HepG2 (cell line): ENCODE results near the gene SULT2B1. TPM values are rescaled to one million over a fixed set of nuclear protein-coding genes. Genes with fewer than 3 reads are reported as not detected.

ENCODE experiments used
- ATAC-seq: fragments of 200-7000 bp; cut with Tn5 transposase; 3 replicates; pipeline ENCODE4 v1.9.1; 2020; ENCODE audit warnings: mild to moderate bottlenecking, moderate library complexity
- BruUV-seq: library from RNA; stranded (reverse); fragments of 400-500 nt; replicated peaks from 2 replicates; lab custom pipeline; 2021; lab: Mats Ljungman, UMichigan
- CTCF ChIA-PET: fragments of 300-600 bp; formaldehyde crosslinking; extraction: SDS; loops from one replicate; lab custom pipeline; 2021; ENCODE audit warnings: low total read pairs, inconsistent platforms, low intra/inter-chr PET ratio; lab: Yijun Ruan, JAX
- POLR2A ChIA-PET: fragments of 350-600 bp; sonication (Branson Sonifier 250); formaldehyde crosslinking; loops from one replicate; lab custom pipeline; 2020; ENCODE audit warnings: antibody characterized with exemption, inconsistent platforms; lab: Yijun Ruan, JAX
- DNase-seq: peaks from one replicate; pipeline ENCODE4 v3.0.0-alpha.2; 2015; ENCODE audit warnings: low spot score
- FAIRE-seq: peaks from 3 replicates; lab custom pipeline; 2011; peaks lifted over from hg19 to GRCh38; lab: Jason Lieb, UNC
- H2AFZ ChIP-seq: one replicate; pipeline ENCODE4 v1.6.1; 2011; ENCODE audit warnings: low read length, inconsistent platforms
- H3K27ac ChIP-seq: fragments of 300-600 bp; 3 replicates; pipeline ENCODE4 v1.8.0; 2011; ENCODE audit warnings: mixed run types, mild to moderate bottlenecking, mixed read lengths, low read length, inconsistent platforms; ENCODE audit not compliant: insufficient read depth; ENCODE audit errors: extremely low read length
- H3K27me3 ChIP-seq, 2 experiments: fragments of 200-600 bp in 1 of 2; 2 replicates in 1 of 2; 3 replicates in 1 of 2; pipeline versions ENCODE4 v1.6.0 to v1.8.0; 2011; ENCODE audit warnings: low read length in 2 of 2, mild to moderate bottlenecking in 2 of 2, moderate library complexity in 2 of 2, inconsistent platforms in 1 of 2; ENCODE audit not compliant: insufficient read depth in 2 of 2, control insufficient read depth in 1 of 2
- H3K36me3 ChIP-seq, 2 experiments: fragments of 200-600 bp in 1 of 2; replicated peaks in 1 of 2; 2 replicates in 1 of 2; 3 replicates in 1 of 2; pipeline versions ENCODE4 v1.5.1 to v1.8.0; 2011; ENCODE audit warnings: low read length in 2 of 2, inconsistent platforms in 1 of 2; ENCODE audit not compliant: insufficient read depth in 2 of 2, control insufficient read depth in 1 of 2
- H3K4me1 ChIP-seq: 2 replicates; pipeline ENCODE4 v1.5.1; 2012; ENCODE audit warnings: low read length, inconsistent platforms; ENCODE audit not compliant: insufficient read depth
- H3K4me2 ChIP-seq: 2 replicates; pipeline ENCODE4 v1.6.0; 2011; ENCODE audit warnings: low read depth, low read length, inconsistent platforms
- H3K4me3 ChIP-seq, 3 experiments: fragments of 200-600 bp in 1 of 3; sonication (generic), shearing (Covaris generic) in 1 of 3; replicated peaks in 1 of 3; 2 replicates each; pipeline ENCODE4 v1.5.1; 2011 to 2016; ENCODE audit warnings: low read length in 3 of 3, inconsistent platforms in 2 of 3, low read depth in 2 of 3, mild to moderate bottlenecking in 2 of 3, control low read depth in 1 of 3, mixed read lengths in 1 of 3; ENCODE audit not compliant: insufficient read depth in 1 of 3
- H3K79me2 ChIP-seq: one replicate; pipeline ENCODE4 v1.6.1; 2011; ENCODE audit warnings: low read length, inconsistent platforms; ENCODE audit not compliant: insufficient read depth
- H3K9ac ChIP-seq: 2 replicates; pipeline ENCODE4 v1.6.0; 2011; ENCODE audit warnings: mild to moderate bottlenecking, low read depth, low read length, inconsistent platforms; ENCODE audit not compliant: insufficient read depth
- H3K9me3 ChIP-seq: 2 replicates; pipeline ENCODE4 v1.5.1; 2012; ENCODE audit warnings: mild to moderate bottlenecking, low read length
- H4K20me1 ChIP-seq: 2 replicates; pipeline ENCODE4 v1.6.0; 2011; ENCODE audit warnings: inconsistent platforms, mild to moderate bottlenecking, low read length, moderate library complexity; ENCODE audit not compliant: insufficient read depth
- BORCS8-MEF2B ChIP-seq: sonication (generic); formaldehyde crosslinking; IDR thresholded peaks from 2 replicates; pipeline ENCODE4 v1.8.0; 2022; ENCODE audit warnings: mild to moderate bottlenecking, missing genetic modification reagents
- LBX2 ChIP-seq: sonication (generic); formaldehyde crosslinking; IDR thresholded peaks from 2 replicates; pipeline ENCODE4 v1.5.0; 2020; ENCODE audit warnings: missing genetic modification reagents, mild to moderate bottlenecking, borderline replicate concordance
- MBNL3 ChIP-seq: fragments of 250-450 bp; sonication (Bioruptor Pico); conservative IDR thresholded peaks from 2 replicates; pipeline ENCODE4 v1.8.0; 2022; ENCODE audit warnings: mild to moderate bottlenecking, inconsistent platforms
- NFKB2 ChIP-seq: sonication (generic); formaldehyde crosslinking; IDR thresholded peaks from 2 replicates; pipeline ENCODE4 v1.4.0; 2020; ENCODE audit warnings: missing genetic modification reagents, borderline replicate concordance
- SSRP1 ChIP-seq: IDR thresholded peaks from 2 replicates; pipeline ENCODE4 v1.6.1; 2016; ENCODE audit warnings: control low read depth
- ZC3H13 ChIP-seq: sonication (generic); formaldehyde crosslinking; IDR thresholded peaks from 2 replicates; pipeline ENCODE4 v1.8.1; 2023; ENCODE audit warnings: mild to moderate bottlenecking, missing genetic modification reagents, moderate library complexity
- ZFP36L1 ChIP-seq: sonication (generic); formaldehyde crosslinking; IDR thresholded peaks from 2 replicates; pipeline ENCODE4 v1.8.0; 2022; ENCODE audit warnings: mild to moderate bottlenecking, missing genetic modification reagents, moderate library complexity
- ZGPAT ChIP-seq: IDR thresholded peaks from 2 replicates; pipeline ENCODE4 v1.6.1; 2016; ENCODE audit warnings: mild to moderate bottlenecking
- ZNF263 ChIP-seq: sonication (generic); formaldehyde crosslinking; IDR thresholded peaks from 2 replicates; pipeline ENCODE4 v1.4.0; 2020; ENCODE audit warnings: missing genetic modification reagents
- ZNF550 ChIP-seq: sonication (generic); formaldehyde crosslinking; IDR thresholded peaks from 2 replicates; pipeline ENCODE4 v1.4.0; 2020; ENCODE audit warnings: mild to moderate bottlenecking, missing genetic modification reagents, borderline replicate concordance
- ZNF773 ChIP-seq: sonication (generic); formaldehyde crosslinking; IDR thresholded peaks from 2 replicates; pipeline ENCODE4 v1.4.0; 2020; ENCODE audit warnings: missing genetic modification reagents, borderline replicate concordance
- ZNF781 ChIP-seq: sonication (generic); formaldehyde crosslinking; IDR thresholded peaks from 2 replicates; pipeline ENCODE4 v1.5.1; 2020; ENCODE audit warnings: borderline replicate concordance, mild to moderate bottlenecking, missing genetic modification reagents; ENCODE audit errors: not compliant biosample characterization
- ZSCAN30 ChIP-seq: sonication (generic); formaldehyde crosslinking; IDR thresholded peaks from 2 replicates; pipeline ENCODE4 v1.5.0; 2020; ENCODE audit warnings: mild to moderate bottlenecking, missing genetic modification reagents
- WGBS: methylation state at CpG from one replicate; pipeline ENCODE4 v1.1.6; 2017; ENCODE audit warnings: low lambda C conversion rate; 5-methylcytosine and 5-hydroxymethylcytosine counted together
- in situ Hi-C: cut with HindIII; loops from 2 replicates; pipeline ENCODE4 v1.10.0; 2017; ENCODE audit warnings: low pct_unique_long_range_greater_than_20kb; ENCODE audit not compliant: extremely low pct_ligation_motif_present
- intact Hi-C: fragments of 100-400 bp; cut with micrococcal nuclease; formaldehyde crosslinking; loops from one replicate; pipeline ENCODE4 v1.10.0; 2022; ENCODE audit not compliant: unreplicated experiment
- polyA plus RNA-seq, 8 experiments: library from polyadenylated mRNA; depleted of rRNA in 3 of 8; stranded (reverse) in 7 of 8; unstranded in 1 of 8; fragments of >200 nt; fragmentation: Illumina TruSeq in 4 of 8; extraction: Trizol in 4 of 8; gene quantifications; 2 replicates each; pipeline versions ENCODE4 v1.2.1 to v1.2.3, GENCODE V29; 2011 to 2016; ENCODE audit warnings: low read depth in 4 of 8, missing spikeins in 1 of 8, mixed read lengths in 1 of 8; ENCODE audit not compliant: insufficient read depth in 1 of 8
- total RNA-seq, 5 experiments: library from RNA; depleted of rRNA; stranded (reverse); fragments of >200 nt; fragmentation: Illumina TruSeq; extraction: Trizol; gene quantifications; 2 replicates each; pipeline ENCODE4 v1.2.3, GENCODE V29; 2016; ENCODE audit warnings: low read depth in 1 of 5

The SULT2B1 gene
- total and polyA plus RNA-seq, 2 of the 13 experiments (the other 11 are each of a cell fraction or from before 2014, with no cell fraction given) = 0.13 TPM; not detected in 1

- BruUV-seq = no TSS peak
- peaks cover 60% of the 10 kb centered on the region for H3K4me1 ChIP-seq
- in situ Hi-C loops = no loop called here
- WGBS = 22% methylated on average over 5 of the region's 5 CpGs
- H2AFZ ChIP-seq = no peak overlapping the region
- H3K36me3 ChIP-seq = no peaks in the 10 kb centered on the region
- intact Hi-C loops = no loop called here
- FAIRE-seq (no peak), DNase-seq (no peak), ATAC-seq (no peak)
- no peaks in the 10 kb centered on the region for H3K79me2 ChIP-seq
- ChIA-PET CTCF (no interaction called here), POLR2A (no interaction called here)
- no peaks in the 10 kb centered on the region for H3K9me3 ChIP-seq
- H3K27ac ChIP-seq = no peak overlapping the region
- peaks cover 0 to 17% of the 10 kb centered on the region in 2 experiments; a peak in 3 of 5 replicates for H3K27me3 ChIP-seq
- TF ChIP-seq ZNF263 (CRISPR knock-in tag) (no peak), ZNF550 (no peak)
- H3K9ac ChIP-seq = no peak overlapping the region
- peak overlapping the region in 1 of 3 experiments; percentile 28; a peak in 1 of 6 replicates for H3K4me3 ChIP-seq
- peak overlapping the region; percentile 40; the same call in 1 of the 2 replicates for H3K4me2 ChIP-seq
- no peaks in the 10 kb centered on the region for H4K20me1 ChIP-seq
These were observed 2.6 kb upstream of the SULT2B1 start for GRCh38 chr19:48549380-48549779.

GRCh38 chr19:48552406-48553322, 692 bp downstream of the SULT2B1 start:
- H2AFZ ChIP-seq = no peak overlapping the region
- ATAC-seq (peak; percentile 14), FAIRE-seq (no peak), DNase-seq (no peak)
- intact Hi-C loops (loop anchor here (5.0 kb wide), 1 partner anchor 35 kb away; no protein-coding TSS in a partner anchor), in situ Hi-C loops (no loop called here)
- H3K27me3 ChIP-seq = peaks cover 0 to 15% of the 10 kb centered on the region in 2 experiments; a peak in 3 of 5 replicates
- CTCF ChIA-PET = interaction anchor here (0.6 kb wide), 1 partner anchor 632 kb away, joined by 3 read pairs; no protein-coding TSS in a partner anchor
- H3K4me2 ChIP-seq = peak overlapping the region; percentile 43; the same call in 1 of the 2 replicates
- no peaks in the 10 kb centered on the region for H3K79me2 ChIP-seq
- WGBS = 52% methylated on average over 11 of the region's 19 CpGs
- no peaks in the 10 kb centered on the region for H3K9me3 ChIP-seq
- H3K27ac ChIP-seq = no peak overlapping the region
- POLR2A ChIA-PET = interaction anchor here (2.4 kb wide), 1 partner anchor 65 kb away, joined by 9 read pairs; no protein-coding TSS in a partner anchor
- no peaks in the 10 kb centered on the region for H4K20me1 ChIP-seq
- H3K4me3 ChIP-seq = no peak overlapping the region
- H3K9ac ChIP-seq = no peak overlapping the region
- peaks cover 82% of the 10 kb centered on the region for H3K4me1 ChIP-seq
- no TSS peak for BruUV-seq
- H3K36me3 ChIP-seq = no peaks in the 10 kb centered on the region
- TF ChIP-seq ZFP36L1 (CRISPR knock-in tag) = no peak
- no peak for TF ChIP-seq SSRP1 (CRISPR knock-in tag)
- no peak for TF ChIP-seq LBX2 (CRISPR knock-in tag)
- TF ChIP-seq ZC3H13 (CRISPR knock-in tag) = no peak
- TF ChIP-seq ZGPAT (CRISPR knock-in tag) = no peak
- no peak for TF ChIP-seq MBNL3
- TF ChIP-seq BORCS8-MEF2B (CRISPR knock-in tag) = no peak
- TF ChIP-seq ZSCAN30 (CRISPR knock-in tag) = no peak
- TF ChIP-seq ZNF781 = no peak
- TF ChIP-seq NFKB2 (CRISPR knock-in tag) = no peak
- no peak for TF ChIP-seq ZNF773
